PC-9 (cell line): ENCODE results near the gene BRSK1. TPM values are rescaled to one million over a fixed set of nuclear protein-coding genes. Genes with fewer than 3 reads are reported as not detected.

ENCODE experiments used
- BruUV-seq: library from RNA; stranded (reverse); fragments of 400-500 nt; replicated peaks from 2 replicates; lab custom pipeline; 2021; lab: Mats Ljungman, UMichigan
- CTCF ChIA-PET: fragments of 300-600 bp; sonication (Branson Sonifier 250); formaldehyde crosslinking; loops from one replicate; lab custom pipeline; 2022; ENCODE audit warnings: antibody characterized with exemption; lab: Charles Lee
- POLR2A ChIA-PET: fragments of 300-600 bp; sonication (Branson Sonifier 250); formaldehyde crosslinking; loops from one replicate; lab custom pipeline; 2022; ENCODE audit warnings: antibody characterized with exemption; ENCODE audit not compliant: unreplicated experiment; lab: Charles Lee
- DNase-seq, 2 experiments: peaks; one replicate each; pipeline versions ENCODE4 v3.0.0 to v3.0.0-alpha.2; 2015 to 2022; ENCODE audit warnings: mixed read lengths in 1 of 2
- H2AFZ ChIP-seq: fragments of 200-600 bp; sonication (generic); 2 replicates; pipeline ENCODE4 v1.8.1; 2017; ENCODE audit warnings: antibody characterized with exemption
- H3F3A ChIP-seq: fragments of 200-600 bp; sonication (generic); 2 replicates; pipeline ENCODE4 v1.8.1; 2017; ENCODE audit warnings: antibody characterized with exemption, mild to moderate bottlenecking, low read depth; ENCODE audit not compliant: insufficient read depth
- H3K27ac ChIP-seq: fragments of 200-600 bp; sonication (generic); 2 replicates; pipeline ENCODE4 v1.6.1; 2016; ENCODE audit warnings: mixed run types
- H3K27me3 ChIP-seq: fragments of 200-600 bp; sonication (generic); 2 replicates; pipeline ENCODE4 v1.6.1; 2016; ENCODE audit warnings: low read depth, mixed run types; ENCODE audit not compliant: insufficient read depth
- H3K36me3 ChIP-seq: fragments of 200-600 bp; sonication (generic); 2 replicates; pipeline ENCODE4 v1.6.1; 2016; ENCODE audit warnings: low read depth, mixed run types
- H3K4me1 ChIP-seq: fragments of 200-600 bp; sonication (generic); replicated peaks from 2 replicates; pipeline ENCODE4 v1.6.1; 2016; ENCODE audit warnings: mixed run types; ENCODE audit not compliant: insufficient read depth
- H3K4me2 ChIP-seq: fragments of 200-600 bp; sonication (generic); 2 replicates; pipeline ENCODE4 v1.6.1; 2017; ENCODE audit warnings: mixed run types
- H3K4me3 ChIP-seq: fragments of 200-600 bp; sonication (generic); 2 replicates; pipeline ENCODE4 v1.6.1; 2016; ENCODE audit warnings: mixed run types
- H3K79me2 ChIP-seq: fragments of 200-600 bp; sonication (generic); 2 replicates; pipeline ENCODE4 v1.6.1; 2017; ENCODE audit warnings: low read depth, mixed run types
- H3K9me2 ChIP-seq: fragments of 200-600 bp; sonication (generic); 2 replicates; pipeline ENCODE4 v1.8.1; 2017; ENCODE audit warnings: mild to moderate bottlenecking; ENCODE audit not compliant: insufficient read depth
- H3K9me3 ChIP-seq: fragments of 200-600 bp; sonication (generic); 2 replicates; pipeline ENCODE4 v1.8.1; 2016; ENCODE audit warnings: low read depth; ENCODE audit not compliant: insufficient read depth
- H4K20me1 ChIP-seq: fragments of 200-600 bp; sonication (generic); 2 replicates; pipeline ENCODE4 v1.8.1; 2017; ENCODE audit not compliant: insufficient read depth
- EZH2 ChIP-seq: fragments of 200-600 bp; sonication (generic); IDR thresholded peaks from 2 replicates; pipeline ENCODE4 v1.8.0; 2017; ENCODE audit warnings: antibody characterized with exemption, low read depth
- intact Hi-C: fragments of 100-400 bp; cut with micrococcal nuclease; formaldehyde crosslinking; loops from one replicate; pipeline ENCODE4 v1.10.0; 2022; ENCODE audit not compliant: unreplicated experiment
- total RNA-seq: library from RNA; stranded (reverse); gene quantifications from 2 replicates; pipeline ENCODE4 v1.2.3, GENCODE V29; 2021
- TF ChIP-seq, protein P1 (sequence below): fragments of 200-600 bp; sonication (generic); conservative IDR thresholded peaks from 2 replicates; pipeline ENCODE4 v1.6.1; 2017; ENCODE audit warnings: mixed run types, antibody characterized with exemption, mild to moderate bottlenecking, moderate library complexity

The BRSK1 gene
- total RNA-seq, 1 experiment from 2014 or later, result 6.5 TPM

DNA sequence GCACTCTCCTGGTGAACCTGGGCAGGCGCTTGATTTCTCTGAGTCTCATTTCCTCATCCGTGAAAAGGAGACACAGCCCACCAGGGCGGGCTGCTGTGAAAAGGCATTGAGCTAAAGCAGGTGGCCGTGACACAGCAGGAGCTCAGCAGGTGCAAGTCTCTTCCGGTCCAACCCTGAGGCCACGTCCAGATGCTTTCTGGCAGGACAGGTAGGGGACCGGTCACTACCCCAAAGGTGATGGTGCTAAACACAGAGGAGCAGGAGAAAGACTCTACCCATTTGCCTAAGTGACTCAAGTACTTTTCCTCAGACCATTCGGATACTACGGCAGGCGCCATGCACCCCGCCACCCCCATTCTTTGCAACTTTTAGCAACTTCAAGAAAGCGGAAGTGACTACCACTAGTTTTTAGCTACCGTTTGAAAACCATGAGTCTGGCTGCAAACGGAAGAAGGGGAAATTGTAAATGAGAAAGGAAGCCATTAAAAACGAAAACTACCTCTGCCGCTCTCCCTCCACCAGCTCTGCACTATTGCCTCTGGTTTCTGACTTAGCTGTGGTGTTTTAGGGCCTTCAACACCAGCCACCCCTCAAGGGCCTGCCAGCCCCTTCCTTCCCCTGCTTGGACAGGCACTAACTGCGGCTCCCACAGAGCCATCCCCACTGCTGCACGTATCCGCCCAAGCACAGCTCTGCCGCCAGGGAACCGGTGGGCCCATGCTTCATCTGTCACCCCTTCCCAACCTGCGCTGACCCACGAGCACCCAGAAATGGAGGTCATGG is 29.8 kb upstream of the BRSK1 start:
- H3K4me3 ChIP-seq, result no peak overlapping the region
- no TSS peak for BruUV-seq
- H3K4me2 ChIP-seq, result no peak overlapping the region

DNA sequence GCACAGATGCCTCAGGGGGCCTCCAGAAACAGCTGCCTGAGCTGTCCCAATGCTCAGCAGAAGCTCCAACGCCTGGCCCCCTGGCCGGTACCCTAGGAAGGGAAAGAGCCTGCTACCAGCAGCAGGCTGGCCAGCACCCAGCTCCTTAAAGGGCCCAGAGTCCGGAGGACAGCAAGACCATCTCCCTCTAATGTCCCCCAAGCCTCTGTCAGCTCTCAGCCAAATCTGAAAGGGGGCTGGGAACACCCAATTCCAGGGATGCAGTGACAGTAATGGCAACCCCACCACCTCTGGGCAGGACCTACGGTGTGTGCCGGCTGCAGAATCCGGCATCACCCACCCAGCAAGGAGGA is 29.2 kb upstream of the BRSK1 start:
- POLR2A ChIA-PET, result no interaction called here
- H3K4me1 ChIP-seq, result peaks cover 47% of the 10 kb centered on the region
- peaks cover 91% of the 10 kb centered on the region for H3K79me2 ChIP-seq
- no TSS peak for BruUV-seq
- TF ChIP-seq, protein P1, sequence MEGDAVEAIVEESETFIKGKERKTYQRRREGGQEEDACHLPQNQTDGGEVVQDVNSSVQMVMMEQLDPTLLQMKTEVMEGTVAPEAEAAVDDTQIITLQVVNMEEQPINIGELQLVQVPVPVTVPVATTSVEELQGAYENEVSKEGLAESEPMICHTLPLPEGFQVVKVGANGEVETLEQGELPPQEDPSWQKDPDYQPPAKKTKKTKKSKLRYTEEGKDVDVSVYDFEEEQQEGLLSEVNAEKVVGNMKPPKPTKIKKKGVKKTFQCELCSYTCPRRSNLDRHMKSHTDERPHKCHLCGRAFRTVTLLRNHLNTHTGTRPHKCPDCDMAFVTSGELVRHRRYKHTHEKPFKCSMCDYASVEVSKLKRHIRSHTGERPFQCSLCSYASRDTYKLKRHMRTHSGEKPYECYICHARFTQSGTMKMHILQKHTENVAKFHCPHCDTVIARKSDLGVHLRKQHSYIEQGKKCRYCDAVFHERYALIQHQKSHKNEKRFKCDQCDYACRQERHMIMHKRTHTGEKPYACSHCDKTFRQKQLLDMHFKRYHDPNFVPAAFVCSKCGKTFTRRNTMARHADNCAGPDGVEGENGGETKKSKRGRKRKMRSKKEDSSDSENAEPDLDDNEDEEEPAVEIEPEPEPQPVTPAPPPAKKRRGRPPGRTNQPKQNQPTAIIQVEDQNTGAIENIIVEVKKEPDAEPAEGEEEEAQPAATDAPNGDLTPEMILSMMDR, result no peak
- TF ChIP-seq EZH2, result no peak
- no peak overlapping the region for H3K27ac ChIP-seq
- CTCF ChIA-PET, result interaction anchor here (0.6 kb wide), 1 partner anchor 92 kb away, joined by 8 read pairs; no protein-coding TSS in a partner anchor
- H3K27me3 ChIP-seq, result no peaks in the 10 kb centered on the region
- H4K20me1 ChIP-seq, result peaks cover 83% of the 10 kb centered on the region
- no peak overlapping the region for H3K4me2 ChIP-seq
- intact Hi-C loops, result no loop called here
- no peak overlapping the region for H3K4me3 ChIP-seq
- no peak overlapping the region for H2AFZ ChIP-seq
- no peaks in the 10 kb centered on the region for H3K9me3 ChIP-seq
- peaks cover 34% of the 10 kb centered on the region for H3F3A ChIP-seq
- no peaks in the 10 kb centered on the region for H3K36me3 ChIP-seq
- DNase-seq, result no peak
- H3K9me2 ChIP-seq, result no peaks in the 10 kb centered on the region

More for the DNA sequence above, 29.8 kb upstream of the BRSK1 start:
- Histone ChIP-seq H3K27me3 (no peaks in the 10 kb centered on the region), H3K9me3 (no peaks in the 10 kb centered on the region), H4K20me1 (peaks cover 89% of the 10 kb centered on the region), H3K27ac (no peak overlapping the region), H3K4me1 (peaks cover 52% of the 10 kb centered on the region), H3F3A (peaks cover 31% of the 10 kb centered on the region), H3K9me2 (no peaks in the 10 kb centered on the region), H2AFZ (no peak overlapping the region), H3K79me2 (peaks cover 96% of the 10 kb centered on the region), H3K36me3 (no peaks in the 10 kb centered on the region)
- ChIA-PET POLR2A (no interaction called here), CTCF (interaction anchor here (0.6 kb wide), 1 partner anchor 91 kb away, joined by 8 read pairs; no protein-coding TSS in a partner anchor)
- no peak for TF ChIP-seq EZH2
- TF ChIP-seq, protein P1, result no peak
- intact Hi-C loops, result no loop called here
- no peak for DNase-seq

- Histone ChIP-seq H3K9me2 (no peaks in the 10 kb centered on the region), H3K4me2 (peak overlapping the region; percentile 97), H3K4me3 (peak overlapping the region; percentile 77), H3K9me3 (no peaks in the 10 kb centered on the region), H3K79me2 (peaks cover 78% of the 10 kb centered on the region), H4K20me1 (peaks cover 71% of the 10 kb centered on the region), H3K4me1 (peaks cover 55% of the 10 kb centered on the region), H2AFZ (no peak overlapping the region), H3F3A (peaks cover 45% of the 10 kb centered on the region), H3K27ac (peak overlapping the region; percentile 58), H3K36me3 (no peaks in the 10 kb centered on the region), H3K27me3 (no peaks in the 10 kb centered on the region)
- POLR2A ChIA-PET, result interaction anchor here (0.5 to 1.5 kb wide), 2 partner anchors 89 to 152 kb away, joined by 4 to 7 read pairs; partner anchors contain the start of gene UBE2S
- intact Hi-C loops, result no loop called here
- TF ChIP-seq EZH2, result no peak
- TF ChIP-seq, protein P1, result no peak
- DNase-seq, result peak in 1 of 2 experiments; percentile 86
- CTCF ChIA-PET, result interaction anchor here (0.6 kb wide), 2 partner anchors 83 to 852 kb away, joined by 3 to 12 read pairs; no protein-coding TSS in a partner anchor
- BruUV-seq, result no TSS peak
These were observed 28.0 kb upstream of the BRSK1 start for GRCh38 chr19:55255618-55256423.
